ENCODE measurements around the gene FYB1. TPM values are rescaled to one million over a fixed set of nuclear protein-coding genes. Genes with fewer than 3 reads are reported as not detected.
A peak's percentile ranks its signal among the peaks of the same experiment; 100 is the strongest.

FYB1 gene
- total RNA-seq, 1 donor from 2014 or later = 0.11 TPM

- H3K27me3 ChIP-seq (ENCODE audit: insufficient read depth, low read length) = peaks cover 2% of the 10 kb centered on the region
- no peak overlapping the region for H2AFZ ChIP-seq (ENCODE audit: low read depth, low read length)
- peak; percentile 60 for FAIRE-seq
- H3K36me3 Mint-ChIP-seq (ENCODE audit: low read depth, unreplicated experiment) = no peaks in the 10 kb centered on the region
- H3K79me2 ChIP-seq (ENCODE audit: insufficient read depth, low read length) = no peaks in the 10 kb centered on the region
- H3K4me1 ChIP-seq (ENCODE audit: insufficient read depth, low read length) = no peaks in the 10 kb centered on the region
- no peaks in the 10 kb centered on the region for H3K4me1 Mint-ChIP-seq (ENCODE audit: low read depth, unreplicated experiment)
- H3K27ac ChIP-seq (ENCODE audit: low read depth, low read length) = no peak overlapping the region
- H4K20me1 ChIP-seq (ENCODE audit: insufficient read depth, low read length) = no peaks in the 10 kb centered on the region
- no peak overlapping the region for H3K27ac Mint-ChIP-seq (ENCODE audit: unreplicated experiment)
- no peaks in the 10 kb centered on the region for H3K9me3 ChIP-seq (ENCODE audit: insufficient read depth, low read depth, low read length)
- no peak overlapping the region for H3K4me3 ChIP-seq (ENCODE audit: insufficient read depth, low read depth, low read length)
- H3K4me2 ChIP-seq (ENCODE audit: low read length) = no peak overlapping the region
- DNase-seq (ENCODE audit: low read depth) = peak; percentile 46
- H3K9me3 Mint-ChIP-seq (ENCODE audit: unreplicated experiment) = no peaks in the 10 kb centered on the region
- H3K27me3 Mint-ChIP-seq (ENCODE audit: low read depth, unreplicated experiment) = no peaks in the 10 kb centered on the region
- no peak overlapping the region for H3K9ac ChIP-seq (ENCODE audit: low read length)
- no peak overlapping the region for H3K4me3 Mint-ChIP-seq (ENCODE audit: unreplicated experiment)
- TF ChIP-seq CTCF (IDR thresholded peaks at IDR 0.05; ENCODE audit: insufficient read depth, low read depth, low read length) (peak; percentile 99), EZH2 (IDR thresholded peaks at IDR 0.05; ENCODE audit: insufficient read depth, low read length) (no peak)
- no peaks in the 10 kb centered on the region for H3K36me3 ChIP-seq (ENCODE audit: insufficient read depth, low read length)
These were observed 1.7 kb downstream of the FYB1 start for GRCh38 chr5:39217365-39218281.

DNA sequence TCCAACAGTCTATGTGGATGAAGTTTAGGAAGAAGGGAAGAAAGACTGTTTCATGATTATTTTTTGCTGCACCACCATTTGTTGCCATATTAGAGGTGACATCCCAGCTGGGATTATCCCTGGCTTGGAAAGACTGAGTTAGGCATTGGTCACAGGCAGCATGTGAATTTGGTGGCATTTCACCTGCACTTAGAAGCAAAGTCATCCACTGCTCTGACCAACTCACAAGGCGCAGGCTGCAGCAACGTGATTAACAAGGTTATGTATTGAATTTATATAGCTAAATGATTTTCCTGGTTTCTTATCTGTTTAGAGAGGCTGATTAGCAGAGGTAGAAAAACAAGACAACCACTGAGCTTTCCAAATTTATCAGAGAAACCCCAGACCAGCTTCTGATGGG is 2.7 kb downstream of the FYB1 start:
- Histone ChIP-seq H3K4me1 (ENCODE audit: insufficient read depth, low read length) (no peaks in the 10 kb centered on the region), H4K20me1 (ENCODE audit: insufficient read depth, low read length) (no peaks in the 10 kb centered on the region), H3K9me3 (ENCODE audit: insufficient read depth, low read depth, low read length) (no peaks in the 10 kb centered on the region), H3K4me3 (ENCODE audit: insufficient read depth, low read depth, low read length) (no peak overlapping the region), H3K36me3 (ENCODE audit: insufficient read depth, low read length) (no peaks in the 10 kb centered on the region), H2AFZ (ENCODE audit: low read depth, low read length) (no peak overlapping the region), H3K27me3 (ENCODE audit: insufficient read depth, low read length) (peaks cover 2% of the 10 kb centered on the region), H3K4me2 (ENCODE audit: low read length) (no peak overlapping the region), H3K27ac (ENCODE audit: low read depth, low read length) (no peak overlapping the region), H3K9ac (ENCODE audit: low read length) (no peak overlapping the region), H3K79me2 (ENCODE audit: insufficient read depth, low read length) (no peaks in the 10 kb centered on the region)
- Mint-ChIP-seq H3K9me3 (ENCODE audit: unreplicated experiment) (no peaks in the 10 kb centered on the region), H3K36me3 (ENCODE audit: low read depth, unreplicated experiment) (no peaks in the 10 kb centered on the region), H3K27me3 (ENCODE audit: low read depth, unreplicated experiment) (no peaks in the 10 kb centered on the region), H3K27ac (ENCODE audit: unreplicated experiment) (no peak overlapping the region), H3K4me1 (ENCODE audit: low read depth, unreplicated experiment) (no peaks in the 10 kb centered on the region), H3K4me3 (ENCODE audit: unreplicated experiment) (no peak overlapping the region)
- no peak for DNase-seq (ENCODE audit: low read depth)
- TF ChIP-seq EZH2 (IDR thresholded peaks at IDR 0.05; ENCODE audit: insufficient read depth, low read length) = no peak
- TF ChIP-seq CTCF (IDR thresholded peaks at IDR 0.05; ENCODE audit: insufficient read depth, low read depth, low read length) = no peak
- FAIRE-seq = no peak

DNA sequence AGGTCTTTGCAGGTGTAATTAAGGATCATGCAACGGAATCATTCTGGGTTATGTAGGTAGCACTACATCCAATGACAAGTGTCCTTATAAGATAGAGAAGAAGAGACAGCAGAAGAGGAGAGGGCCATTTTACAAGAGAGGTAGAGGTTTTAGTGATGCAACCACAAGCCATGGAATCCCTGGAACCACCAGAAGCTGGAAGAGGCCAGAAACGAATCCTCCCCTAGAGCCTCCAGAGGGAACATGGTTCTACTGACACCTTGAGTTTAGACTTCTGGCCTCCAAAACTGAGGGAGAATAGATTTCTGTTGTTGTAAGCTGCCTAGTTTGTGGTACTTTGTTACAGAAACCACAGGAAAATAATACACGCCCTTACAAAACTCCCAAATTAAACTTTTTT is 3.5 kb downstream of the FYB1 start:
- no peak overlapping the region for H3K4me3 ChIP-seq (ENCODE audit: insufficient read depth, low read depth, low read length)
- Mint-ChIP-seq H3K27me3 (ENCODE audit: low read depth, unreplicated experiment) (no peaks in the 10 kb centered on the region), H3K9me3 (ENCODE audit: unreplicated experiment) (no peaks in the 10 kb centered on the region), H3K36me3 (ENCODE audit: low read depth, unreplicated experiment) (no peaks in the 10 kb centered on the region), H3K27ac (ENCODE audit: unreplicated experiment) (no peak overlapping the region), H3K4me3 (ENCODE audit: unreplicated experiment) (no peak overlapping the region), H3K4me1 (ENCODE audit: low read depth, unreplicated experiment) (no peaks in the 10 kb centered on the region)
- H3K36me3 ChIP-seq (ENCODE audit: insufficient read depth, low read length) = no peaks in the 10 kb centered on the region
- H3K4me1 ChIP-seq (ENCODE audit: insufficient read depth, low read length) = no peaks in the 10 kb centered on the region
- peaks cover 2% of the 10 kb centered on the region for H3K27me3 ChIP-seq (ENCODE audit: insufficient read depth, low read length)
- H3K27ac ChIP-seq (ENCODE audit: low read depth, low read length) = no peak overlapping the region
- no peaks in the 10 kb centered on the region for H4K20me1 ChIP-seq (ENCODE audit: insufficient read depth, low read length)
- H2AFZ ChIP-seq (ENCODE audit: low read depth, low read length) = no peak overlapping the region
- no peaks in the 10 kb centered on the region for H3K9me3 ChIP-seq (ENCODE audit: insufficient read depth, low read depth, low read length)
- no peaks in the 10 kb centered on the region for H3K79me2 ChIP-seq (ENCODE audit: insufficient read depth, low read length)
- no peak for TF ChIP-seq EZH2 (IDR thresholded peaks at IDR 0.05; ENCODE audit: insufficient read depth, low read length)
- no peak for TF ChIP-seq CTCF (IDR thresholded peaks at IDR 0.05; ENCODE audit: insufficient read depth, low read depth, low read length)
- no peak overlapping the region for H3K4me2 ChIP-seq (ENCODE audit: low read length)
- DNase-seq (ENCODE audit: low read depth) (no peak), FAIRE-seq (no peak)
- no peak overlapping the region for H3K9ac ChIP-seq (ENCODE audit: low read length)
